HG02840 (cell line): ENCODE measurements around the gene PATJ.

Experiments used
- ATAC-seq: cut with Tn5 transposase; IDR thresholded peaks from one replicate; pipeline ENCODE4 v1.9.1; 2021; ENCODE audit warnings: mild to moderate bottlenecking, moderate library complexity, moderate number of reproducible peaks; ENCODE audit not compliant: unreplicated experiment, low FRiP score

PATJ gene

DNA sequence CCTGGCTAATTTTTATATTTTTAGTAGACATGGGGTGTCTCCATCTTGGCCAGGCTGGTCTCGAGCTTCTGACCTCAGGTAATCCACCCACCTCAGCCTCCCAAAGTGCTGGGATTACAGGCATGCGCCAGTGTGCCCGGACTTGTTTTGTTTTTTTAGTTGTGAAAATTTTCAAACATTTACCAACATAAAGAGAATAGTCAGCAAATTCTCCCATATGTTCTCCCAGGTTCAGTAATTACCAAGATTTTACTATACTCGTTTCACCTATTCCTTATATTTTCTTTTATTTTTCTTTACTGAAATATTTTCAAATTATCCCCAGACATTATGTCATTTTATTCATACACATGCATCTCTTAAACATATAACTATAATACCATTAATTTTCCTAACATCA, 234.3 kb downstream of the PATJ start:
- no peak for ATAC-seq

- ATAC-seq, result no peak
These were observed 236.5 kb downstream of the PATJ start for GRCh38 chr1:61978796-61979195.

GRCh38 chr1:61979729-61980128, 237.4 kb downstream of the PATJ start:
- ATAC-seq, result no peak

GRCh38 chr1:61980561-61980960, 238.3 kb downstream of the PATJ start:
- no peak for ATAC-seq

DNA sequence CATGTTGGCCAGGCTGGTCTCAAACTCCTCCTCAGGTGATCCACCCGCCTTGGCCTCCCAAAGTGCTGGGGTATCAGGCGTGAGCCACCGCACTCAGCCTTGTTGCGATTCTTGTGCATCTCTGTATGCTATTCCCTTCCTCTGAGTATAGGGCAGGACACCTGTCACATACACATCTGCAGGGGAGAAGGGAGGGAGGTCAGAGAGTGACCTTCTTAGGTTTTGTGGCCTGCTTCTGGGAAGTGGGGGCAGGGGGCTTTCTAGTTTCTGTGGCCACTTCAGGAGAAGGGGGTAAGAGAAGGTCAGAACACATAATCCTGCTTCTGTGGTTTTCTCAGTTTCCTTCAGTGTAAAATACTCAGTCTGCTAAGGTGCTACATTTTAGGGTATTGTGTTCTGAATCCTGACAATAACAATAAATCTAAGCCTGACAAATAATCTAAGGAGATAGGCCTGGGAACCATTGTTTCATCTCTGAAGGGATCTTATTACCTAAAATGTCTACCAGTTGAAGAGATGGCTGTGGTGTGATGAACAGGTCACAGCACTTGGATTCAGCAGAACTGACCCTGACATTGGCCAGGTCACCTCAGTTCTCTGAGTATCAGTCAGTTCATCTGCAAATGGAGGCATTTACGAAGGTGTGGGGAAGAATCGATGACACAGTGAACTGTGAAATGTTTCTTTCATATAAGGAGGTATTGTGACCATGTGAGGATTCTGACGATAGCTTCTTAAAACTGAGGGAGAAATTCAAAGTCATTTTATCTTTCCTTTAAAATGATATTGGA, 239.8 kb downstream of the PATJ start:
- no peak for ATAC-seq

GRCh38 chr1:61983236-61983635, 241.0 kb downstream of the PATJ start:
- no peak for ATAC-seq

GRCh38 chr1:61992257-61992656, 250.0 kb downstream of the PATJ start:
- ATAC-seq, result no peak

GRCh38 chr1:61993331-61993961, 251.2 kb downstream of the PATJ start:
- ATAC-seq, result no peak

DNA sequence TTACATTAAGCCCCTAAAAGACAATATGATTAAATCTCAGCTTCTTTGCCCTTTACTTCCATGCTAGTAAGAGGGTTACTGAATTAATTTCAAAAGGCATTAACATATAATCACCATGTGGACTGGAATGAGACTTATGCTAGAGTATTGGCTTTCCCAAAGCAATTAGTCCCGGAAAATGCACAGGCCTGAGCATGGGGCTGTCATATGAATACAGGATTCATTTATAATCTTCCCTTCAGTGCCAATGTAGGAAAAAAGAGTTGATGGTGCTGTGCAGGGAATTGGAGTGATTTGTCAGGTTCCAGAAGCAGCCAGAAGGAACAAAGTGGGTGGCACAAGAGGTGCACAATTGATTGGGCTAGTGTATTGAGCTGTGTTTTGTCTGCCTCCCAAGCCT, 253.4 kb downstream of the PATJ start:
- ATAC-seq, result no peak

DNA sequence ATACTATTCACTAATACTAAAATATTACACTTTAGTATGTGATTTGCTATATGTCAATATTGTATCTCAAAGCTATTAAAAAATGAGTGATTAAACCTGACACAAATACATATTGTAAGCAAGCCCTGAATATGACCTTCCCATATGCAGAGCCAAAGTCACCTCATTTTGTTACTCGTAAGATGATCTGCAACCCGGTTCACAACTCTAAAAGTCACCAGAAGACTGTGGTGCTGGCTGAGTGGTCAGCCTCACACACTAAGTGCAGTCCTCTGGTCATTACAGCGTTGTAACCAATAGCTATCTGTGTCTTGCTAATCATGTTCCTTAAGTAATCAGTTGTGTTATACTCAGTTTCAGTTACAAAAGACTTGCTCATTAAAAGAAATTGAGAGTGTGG, 254.8 kb downstream of the PATJ start:
- no peak for ATAC-seq

GRCh38 chr1:62003777-62004176, 261.5 kb downstream of the PATJ start:
- ATAC-seq, result no peak

GRCh38 chr1:62006690-62007089, 264.4 kb downstream of the PATJ start:
- ATAC-seq, result no peak

GRCh38 chr1:62011006-62011405, 268.7 kb downstream of the PATJ start:
- ATAC-seq, result no peak

GRCh38 chr1:62012095-62012494, 269.8 kb downstream of the PATJ start:
- no peak for ATAC-seq

DNA sequence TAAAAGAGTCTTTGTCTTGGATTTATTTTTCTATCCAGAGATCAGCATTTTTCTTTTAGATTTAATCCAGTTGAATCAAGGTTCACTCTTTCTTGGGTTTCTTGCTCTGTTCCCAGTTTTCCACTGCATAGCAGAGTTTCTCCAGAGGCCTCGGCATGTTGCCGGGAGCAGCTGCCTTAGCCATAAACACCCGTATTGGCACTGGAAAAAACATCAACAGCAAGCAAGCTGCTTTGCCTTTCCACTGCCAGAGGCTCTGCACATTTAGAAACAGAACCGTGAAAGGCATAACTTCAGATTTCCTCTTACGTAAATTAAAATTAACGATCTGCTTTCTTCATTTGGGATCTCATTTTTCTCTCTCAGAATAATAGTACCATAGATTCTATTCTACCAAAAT, 270.6 kb downstream of the PATJ start:
- no peak for ATAC-seq

GRCh38 chr1:62013264-62013663, 271.0 kb downstream of the PATJ start:
- ATAC-seq, result no peak

DNA sequence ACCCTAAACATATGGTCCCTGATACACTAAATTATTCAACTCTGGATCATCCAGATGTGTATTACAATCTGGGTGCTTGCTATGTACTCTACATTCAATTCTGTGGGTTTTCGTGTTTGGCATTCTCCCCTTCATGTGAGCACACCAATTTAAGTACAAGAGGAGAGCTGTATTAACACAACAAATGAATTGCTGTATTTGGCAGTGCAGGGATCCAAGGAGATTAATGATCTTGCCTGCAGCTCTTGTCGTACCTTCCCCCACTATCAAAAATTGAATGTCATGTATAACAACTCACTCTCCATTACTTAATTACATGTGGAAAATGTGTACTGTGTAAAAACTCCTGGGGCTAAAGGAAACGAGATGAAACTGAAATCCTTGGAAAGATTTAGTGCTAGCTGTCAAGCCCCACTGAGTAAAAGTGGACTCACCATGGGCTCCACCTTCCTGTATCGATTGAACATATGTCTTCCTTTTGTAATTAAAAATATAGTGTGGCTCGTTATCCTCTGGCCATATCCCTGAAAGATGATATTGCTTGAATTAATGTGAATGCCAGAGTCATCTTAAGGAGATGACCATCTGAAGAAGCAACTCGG, 280.2 kb downstream of the PATJ start:
- no peak for ATAC-seq

DNA sequence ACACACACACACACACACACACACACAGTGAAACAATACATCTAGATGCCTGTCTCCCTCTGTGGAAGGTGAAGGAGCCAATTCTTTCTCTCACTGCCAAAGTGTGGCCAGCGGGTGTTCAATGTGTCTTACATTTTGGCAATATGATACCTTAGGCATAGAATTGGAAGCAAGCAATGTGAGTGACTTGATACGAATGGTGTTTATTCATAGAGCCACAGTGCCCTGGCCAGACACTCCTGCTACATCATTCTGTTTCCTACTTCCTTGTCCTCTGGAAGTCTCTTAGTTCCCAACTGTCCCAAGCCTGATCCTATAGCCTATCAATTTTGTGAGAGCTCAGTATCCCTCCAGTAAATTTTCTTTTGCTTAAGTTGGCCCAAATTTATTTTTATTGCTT, 282.4 kb downstream of the PATJ start:
- no peak for ATAC-seq

- no peak for ATAC-seq
These were observed 282.9 kb downstream of the PATJ start for GRCh38 chr1:62025154-62025553.

- no peak for ATAC-seq
These were observed 283.6 kb downstream of the PATJ start for GRCh38 chr1:62025892-62026291.

- ATAC-seq, result no peak
These were observed 287.4 kb downstream of the PATJ start for GRCh38 chr1:62029704-62030103.

DNA sequence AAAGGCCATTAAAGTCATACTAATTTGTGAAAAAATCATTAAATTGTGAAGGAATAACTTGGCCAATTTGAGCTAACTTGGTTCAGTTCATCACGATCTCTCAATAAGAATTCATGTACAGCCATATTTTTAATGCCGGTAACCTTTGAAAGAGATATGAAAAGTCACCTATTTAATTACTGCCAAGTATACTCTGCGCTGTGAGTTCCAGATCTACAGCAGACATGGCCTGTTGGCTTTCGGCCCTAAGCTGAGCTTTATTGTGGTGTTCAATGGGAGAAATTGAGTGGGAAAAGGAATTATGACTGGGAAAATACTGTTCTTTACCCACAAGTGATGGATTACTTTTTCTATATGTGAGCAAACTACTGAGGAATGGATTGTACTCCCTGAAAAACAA, 292.5 kb downstream of the PATJ start:
- ATAC-seq, result no peak
